Liver (tissue), 9 donors: Measurements from ENCODE around the gene HASPIN. TPM values are rescaled to one million over a fixed set of nuclear protein-coding genes. Genes with fewer than 3 reads are reported as not detected.
"Not testable (repeated sequence)": the region's sequence is repeated elsewhere in the genome, so short reads cannot be mapped to it uniquely, and the experiment has no call there.

Experiments
- DNase-seq: peaks from one replicate; pipeline ENCODE4 v3.0.0-alpha.2; 2017; ENCODE audit warnings: low spot score
- H3K27ac ChIP-seq, 2 donors: one replicate each; pipeline ENCODE4 v1.7.0; 2013; ENCODE audit warnings: inconsistent platforms in 2 of 2, low read length in 2 of 2, control low read depth in 1 of 2, low read depth in 1 of 2, mild to moderate bottlenecking in 1 of 2
- H3K27me3 ChIP-seq, 4 donors: one replicate each; pipeline versions ENCODE4 v1.6.1 to v1.7.0; 2013; ENCODE audit warnings: low read length in 3 of 4, inconsistent platforms in 1 of 4, mild to moderate bottlenecking in 1 of 4, moderate library complexity in 1 of 4; ENCODE audit not compliant: control insufficient read depth in 4 of 4, insufficient read depth in 4 of 4
- H3K36me3 ChIP-seq, 4 donors: one replicate each; pipeline versions ENCODE4 v1.6.1 to v1.7.0; 2013; ENCODE audit warnings: low read length in 3 of 4, mild to moderate bottlenecking in 3 of 4, low read depth in 1 of 4, moderate library complexity in 1 of 4; ENCODE audit not compliant: control insufficient read depth in 4 of 4, insufficient read depth in 3 of 4
- H3K4me1 ChIP-seq, 4 donors: one replicate each; pipeline versions ENCODE4 v1.6.1 to v1.7.0; 2013; ENCODE audit warnings: low read length in 3 of 4, mild to moderate bottlenecking in 3 of 4, moderate library complexity in 1 of 4; ENCODE audit not compliant: control insufficient read depth in 4 of 4, insufficient read depth in 4 of 4
- H3K4me3 ChIP-seq, 3 donors: one replicate each; pipeline versions ENCODE4 v1.6.1 to v1.7.0; 2013; ENCODE audit warnings: low read length in 3 of 3, control low read depth in 1 of 3, low read depth in 1 of 3, mild to moderate bottlenecking in 1 of 3
- H3K9ac ChIP-seq, 2 donors: one replicate each; pipeline ENCODE4 v1.7.0; 2013; ENCODE audit warnings: low read length in 2 of 2, mild to moderate bottlenecking in 2 of 2, moderate library complexity in 2 of 2, control low read depth in 1 of 2, low read depth in 1 of 2
- H3K9me3 ChIP-seq, 4 donors: one replicate each; pipeline versions ENCODE4 v1.6.1 to v1.7.0; 2013; ENCODE audit warnings: low read length in 3 of 4; ENCODE audit not compliant: control insufficient read depth in 4 of 4
- EGR1 ChIP-seq, 2 donors: IDR thresholded peaks; 2 replicates each; pipeline ENCODE4 v1.6.1; 2016 to 2018; ENCODE audit warnings: antibody characterized with exemption in 2 of 2, low read depth in 2 of 2
- FOXA1 ChIP-seq: IDR thresholded peaks from 2 replicates; pipeline ENCODE4 v1.6.1; 2016; ENCODE audit warnings: antibody characterized with exemption
- FOXA2 ChIP-seq: IDR thresholded peaks from 2 replicates; pipeline ENCODE4 v1.6.1; 2016; ENCODE audit warnings: antibody characterized with exemption
- GABPA ChIP-seq, 2 donors: IDR thresholded peaks in 1 of 2; conservative IDR thresholded peaks in 1 of 2; 2 replicates each; pipeline ENCODE4 v1.6.1; 2016; ENCODE audit warnings: antibody characterized with exemption in 2 of 2, mild to moderate bottlenecking in 1 of 2, moderate library complexity in 1 of 2
- HNF4A ChIP-seq, 2 donors: conservative IDR thresholded peaks; 2 replicates each; pipeline ENCODE4 v1.6.1; 2016; ENCODE audit warnings: antibody characterized with exemption in 2 of 2, mild to moderate bottlenecking in 2 of 2
- HNF4G ChIP-seq: IDR thresholded peaks from 2 replicates; pipeline ENCODE4 v1.6.1; 2016; ENCODE audit warnings: antibody characterized with exemption
- JUND ChIP-seq, 2 donors: IDR thresholded peaks; 2 replicates each; pipeline ENCODE4 v1.6.1; 2016; ENCODE audit warnings: antibody characterized with exemption in 2 of 2
- NR2F2 ChIP-seq: IDR thresholded peaks from 2 replicates; pipeline ENCODE4 v1.6.1; 2016; ENCODE audit warnings: antibody characterized with exemption
- RAD21 ChIP-seq, 2 donors: IDR thresholded peaks; 2 replicates each; pipeline ENCODE4 v1.6.1; 2016; ENCODE audit warnings: antibody characterized with exemption in 2 of 2, mild to moderate bottlenecking in 2 of 2
- RXRA ChIP-seq, 2 donors: IDR thresholded peaks; 2 replicates each; pipeline ENCODE4 v1.6.1; 2017 to 2018; ENCODE audit warnings: antibody characterized with exemption in 2 of 2, mild to moderate bottlenecking in 1 of 2
- SP1 ChIP-seq: IDR thresholded peaks from 2 replicates; pipeline ENCODE4 v1.6.1; 2018; ENCODE audit warnings: antibody characterized with exemption, mild to moderate bottlenecking
- TAF1 ChIP-seq: conservative IDR thresholded peaks from 2 replicates; pipeline ENCODE4 v1.6.1; 2016; ENCODE audit warnings: antibody characterized with exemption, mild to moderate bottlenecking
- YY1 ChIP-seq: IDR thresholded peaks from 2 replicates; pipeline ENCODE4 v1.6.1; 2016; ENCODE audit warnings: antibody characterized with exemption, mild to moderate bottlenecking
- WGBS: extraction: QIAGEN DNeasy Blood & Tissue Kit; methylation state at CpG from one replicate; pipeline ENCODE4 v1.1.7; 2013; 5-methylcytosine and 5-hydroxymethylcytosine counted together
- polyA plus RNA-seq, 2 donors: library from polyadenylated mRNA; stranded (reverse) in 1 of 2; unstranded in 1 of 2; fragments of 200-250 nt in 1 of 2; fragments of >200 nt in 1 of 2; fragmentation: Nextera tagmentation in 1 of 2; extraction: Ambion mirVana in 1 of 2; gene quantifications; one replicate each; pipeline versions ENCODE4 v1.2.1 to v1.2.3, GENCODE V29; 2013 to 2015
- total RNA-seq, 2 donors: library from RNA; depleted of rRNA; stranded (reverse); fragments of >200 nt; gene quantifications; one replicate each; pipeline ENCODE4 v1.2.3, GENCODE V29; 2014
- TF ChIP-seq, protein P1 (sequence below): IDR thresholded peaks from 2 replicates; pipeline ENCODE4 v1.6.1; 2016; ENCODE audit warnings: antibody characterized with exemption
- TF ChIP-seq, protein P2 (sequence below): IDR thresholded peaks from 2 replicates; pipeline ENCODE4 v1.6.1; 2016; ENCODE audit warnings: antibody characterized with exemption, mild to moderate bottlenecking
- TF ChIP-seq, protein P3 (sequence below): IDR thresholded peaks from 2 replicates; pipeline ENCODE4 v1.6.1; 2016; ENCODE audit warnings: antibody characterized with exemption
- TF ChIP-seq, protein P4 (sequence below): fragments of 150-350 bp; IDR thresholded peaks from 2 replicates; pipeline ENCODE4 v1.5.1; 2017; ENCODE audit warnings: improper control_type of control experiment, low read depth, low read length; ENCODE audit not compliant: missing input control
- donor health status: healthy.
- donor health status: healthy.
- donor health status: healthy.
- donor health status: healthy.
- donor health status: healthy.

The HASPIN gene
- total and polyA plus RNA-seq, 4 donors: 0.08 to 5.8 (median 0.28) TPM; not detected in 1

DNA sequence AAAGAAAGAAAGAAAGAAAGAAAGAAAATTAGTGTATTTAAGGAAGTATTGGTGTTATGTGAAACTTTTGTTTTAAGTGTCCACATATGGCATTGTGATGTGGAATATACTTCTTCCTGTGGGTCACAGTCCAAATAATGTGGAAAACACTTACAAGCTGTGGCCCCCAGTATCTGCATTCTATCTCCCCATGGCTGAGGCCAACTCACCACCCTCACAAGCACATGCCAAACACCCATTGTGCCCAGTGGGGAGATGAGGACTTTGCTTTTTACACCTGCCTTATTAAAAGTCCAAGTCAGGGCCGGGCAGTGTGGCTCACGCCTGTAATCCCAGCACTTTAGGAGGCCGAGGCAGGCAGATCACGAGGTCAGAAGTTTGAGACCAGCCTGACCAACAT is 23.8 kb upstream of the HASPIN start:
- no peaks in the 10 kb centered on the region for H3K27me3 ChIP-seq
- H3K4me3 ChIP-seq: no peak overlapping the region
- no peak overlapping the region for H3K27ac ChIP-seq
- TF ChIP-seq, protein P1, sequence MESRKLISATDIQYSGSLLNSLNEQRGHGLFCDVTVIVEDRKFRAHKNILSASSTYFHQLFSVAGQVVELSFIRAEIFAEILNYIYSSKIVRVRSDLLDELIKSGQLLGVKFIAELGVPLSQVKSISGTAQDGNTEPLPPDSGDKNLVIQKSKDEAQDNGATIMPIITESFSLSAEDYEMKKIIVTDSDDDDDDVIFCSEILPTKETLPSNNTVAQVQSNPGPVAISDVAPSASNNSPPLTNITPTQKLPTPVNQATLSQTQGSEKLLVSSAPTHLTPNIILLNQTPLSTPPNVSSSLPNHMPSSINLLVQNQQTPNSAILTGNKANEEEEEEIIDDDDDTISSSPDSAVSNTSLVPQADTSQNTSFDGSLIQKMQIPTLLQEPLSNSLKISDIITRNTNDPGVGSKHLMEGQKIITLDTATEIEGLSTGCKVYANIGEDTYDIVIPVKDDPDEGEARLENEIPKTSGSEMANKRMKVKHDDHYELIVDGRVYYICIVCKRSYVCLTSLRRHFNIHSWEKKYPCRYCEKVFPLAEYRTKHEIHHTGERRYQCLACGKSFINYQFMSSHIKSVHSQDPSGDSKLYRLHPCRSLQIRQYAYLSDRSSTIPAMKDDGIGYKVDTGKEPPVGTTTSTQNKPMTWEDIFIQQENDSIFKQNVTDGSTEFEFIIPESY: no peak
- TF ChIP-seq GABPA (IDR thresholded peaks at IDR 0.05 in 1 of 2, conservative IDR thresholded peaks at IDR 0.05 in 1 of 2) (no peak), YY1 (no peak), HNF4A (conservative IDR thresholded peaks at IDR 0.05) (no peak), HNF4G (no peak), FOXA1 (no peak), FOXA2 (no peak), EGR1 (IDR thresholded peaks at IDR 0.05; ENCODE audit: low read depth in 2 of 2) (no peak), JUND (IDR thresholded peaks at IDR 0.05) (no peak), SP1 (no peak), TAF1 (no peak), NR2F2 (no peak), RXRA (IDR thresholded peaks at IDR 0.05) (no peak), RAD21 (IDR thresholded peaks at IDR 0.05) (no peak)
- TF ChIP-seq, protein P2, sequence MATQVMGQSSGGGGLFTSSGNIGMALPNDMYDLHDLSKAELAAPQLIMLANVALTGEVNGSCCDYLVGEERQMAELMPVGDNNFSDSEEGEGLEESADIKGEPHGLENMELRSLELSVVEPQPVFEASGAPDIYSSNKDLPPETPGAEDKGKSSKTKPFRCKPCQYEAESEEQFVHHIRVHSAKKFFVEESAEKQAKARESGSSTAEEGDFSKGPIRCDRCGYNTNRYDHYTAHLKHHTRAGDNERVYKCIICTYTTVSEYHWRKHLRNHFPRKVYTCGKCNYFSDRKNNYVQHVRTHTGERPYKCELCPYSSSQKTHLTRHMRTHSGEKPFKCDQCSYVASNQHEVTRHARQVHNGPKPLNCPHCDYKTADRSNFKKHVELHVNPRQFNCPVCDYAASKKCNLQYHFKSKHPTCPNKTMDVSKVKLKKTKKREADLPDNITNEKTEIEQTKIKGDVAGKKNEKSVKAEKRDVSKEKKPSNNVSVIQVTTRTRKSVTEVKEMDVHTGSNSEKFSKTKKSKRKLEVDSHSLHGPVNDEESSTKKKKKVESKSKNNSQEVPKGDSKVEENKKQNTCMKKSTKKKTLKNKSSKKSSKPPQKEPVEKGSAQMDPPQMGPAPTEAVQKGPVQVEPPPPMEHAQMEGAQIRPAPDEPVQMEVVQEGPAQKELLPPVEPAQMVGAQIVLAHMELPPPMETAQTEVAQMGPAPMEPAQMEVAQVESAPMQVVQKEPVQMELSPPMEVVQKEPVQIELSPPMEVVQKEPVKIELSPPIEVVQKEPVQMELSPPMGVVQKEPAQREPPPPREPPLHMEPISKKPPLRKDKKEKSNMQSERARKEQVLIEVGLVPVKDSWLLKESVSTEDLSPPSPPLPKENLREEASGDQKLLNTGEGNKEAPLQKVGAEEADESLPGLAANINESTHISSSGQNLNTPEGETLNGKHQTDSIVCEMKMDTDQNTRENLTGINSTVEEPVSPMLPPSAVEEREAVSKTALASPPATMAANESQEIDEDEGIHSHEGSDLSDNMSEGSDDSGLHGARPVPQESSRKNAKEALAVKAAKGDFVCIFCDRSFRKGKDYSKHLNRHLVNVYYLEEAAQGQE: no peak
- TF ChIP-seq, protein P3, sequence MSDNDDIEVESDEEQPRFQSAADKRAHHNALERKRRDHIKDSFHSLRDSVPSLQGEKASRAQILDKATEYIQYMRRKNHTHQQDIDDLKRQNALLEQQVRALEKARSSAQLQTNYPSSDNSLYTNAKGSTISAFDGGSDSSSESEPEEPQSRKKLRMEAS: no peak
- TF ChIP-seq, protein P4, sequence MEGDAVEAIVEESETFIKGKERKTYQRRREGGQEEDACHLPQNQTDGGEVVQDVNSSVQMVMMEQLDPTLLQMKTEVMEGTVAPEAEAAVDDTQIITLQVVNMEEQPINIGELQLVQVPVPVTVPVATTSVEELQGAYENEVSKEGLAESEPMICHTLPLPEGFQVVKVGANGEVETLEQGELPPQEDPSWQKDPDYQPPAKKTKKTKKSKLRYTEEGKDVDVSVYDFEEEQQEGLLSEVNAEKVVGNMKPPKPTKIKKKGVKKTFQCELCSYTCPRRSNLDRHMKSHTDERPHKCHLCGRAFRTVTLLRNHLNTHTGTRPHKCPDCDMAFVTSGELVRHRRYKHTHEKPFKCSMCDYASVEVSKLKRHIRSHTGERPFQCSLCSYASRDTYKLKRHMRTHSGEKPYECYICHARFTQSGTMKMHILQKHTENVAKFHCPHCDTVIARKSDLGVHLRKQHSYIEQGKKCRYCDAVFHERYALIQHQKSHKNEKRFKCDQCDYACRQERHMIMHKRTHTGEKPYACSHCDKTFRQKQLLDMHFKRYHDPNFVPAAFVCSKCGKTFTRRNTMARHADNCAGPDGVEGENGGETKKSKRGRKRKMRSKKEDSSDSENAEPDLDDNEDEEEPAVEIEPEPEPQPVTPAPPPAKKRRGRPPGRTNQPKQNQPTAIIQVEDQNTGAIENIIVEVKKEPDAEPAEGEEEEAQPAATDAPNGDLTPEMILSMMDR: no peak
- WGBS: 91% methylated on average over 4 of the region's 4 CpGs
- peaks cover 0 to 10% (median 5%) of the 10 kb centered on the region in 4 donors for H3K9me3 ChIP-seq
- no peaks in the 10 kb centered on the region for H3K36me3 ChIP-seq
- no peak overlapping the region for H3K9ac ChIP-seq
- peaks cover 4 to 10% (median 10%) of the 10 kb centered on the region in 4 donors for H3K4me1 ChIP-seq
- DNase-seq: no peak

DNA sequence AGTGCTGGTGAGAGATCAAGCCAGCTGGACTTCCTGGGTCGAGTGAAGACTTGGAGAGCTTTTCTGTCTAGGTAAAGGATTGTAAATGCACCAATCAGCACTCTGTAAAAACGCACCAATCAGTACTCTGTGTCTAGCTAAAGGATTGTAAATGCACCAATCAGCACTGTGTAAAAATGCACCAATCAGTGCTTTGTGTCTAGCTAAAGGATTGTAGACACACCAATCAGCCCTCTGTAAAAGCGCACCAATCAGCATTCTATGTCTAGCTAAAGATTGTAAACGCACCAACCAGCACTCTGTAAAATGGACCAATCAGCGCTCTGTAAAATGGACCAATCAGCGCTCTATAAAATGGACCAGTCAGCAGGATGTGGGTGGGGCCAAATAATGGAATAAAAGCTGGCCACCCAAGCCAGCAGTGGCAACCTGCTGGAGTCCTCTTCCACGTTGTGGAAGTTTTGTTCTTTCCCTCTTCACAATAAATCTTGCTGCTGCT is 21.6 kb upstream of the HASPIN start:
- WGBS: 90% methylated on average over 7 of the region's 7 CpGs
- H3K27me3 ChIP-seq, H3K36me3 ChIP-seq: not testable (repeated sequence)

More for the DNA sequence above, 21.6 kb upstream of the HASPIN start:
- not testable (repeated sequence) for H3K4me3 ChIP-seq, H3K27ac ChIP-seq, DNase-seq, H3K9ac ChIP-seq, H3K4me1 ChIP-seq
- H3K9me3 ChIP-seq: peaks cover 0 to 10% (median 5%) of the 10 kb centered on the region in 4 donors
